Breast epithelium (tissue), 3 donors: ENCODE measurements around the gene FXYD4.

Experiments
- CTCF ChIP-seq, 3 donors: fragments of 450-650 bp; IDR thresholded peaks; one replicate each; pipeline ENCODE4 v1.5.1; 2016 to 2017; ENCODE audit warnings: antibody characterized with exemption in 3 of 3, mild to moderate bottlenecking in 3 of 3, moderate library complexity in 3 of 3
- POLR2A ChIP-seq: fragments of 450-650 bp; IDR thresholded peaks from one replicate; pipeline ENCODE4 v1.6.1; 2016; ENCODE audit warnings: antibody characterized with exemption, mild to moderate bottlenecking, moderate library complexity

- TF ChIP-seq CTCF (IDR thresholded peaks at IDR 0.05) (peak; percentile 23 to 46 (median 25)), POLR2A (peak; percentile 62)
These were observed 36.3 kb downstream of the FXYD4 start for GRCh38 chr10:43407576-43408330.
